GM18868 (cell line): Measurements from ENCODE around the gene RMC1.

Experiments used
- ATAC-seq: cut with Tn5 transposase; IDR thresholded peaks from one replicate; pipeline ENCODE4 v1.9.1; 2021; ENCODE audit warnings: mild to moderate bottlenecking, moderate library complexity; ENCODE audit not compliant: unreplicated experiment

The RMC1 gene

GRCh38 chr18:23529604-23530003 lies 26.3 kb downstream of the RMC1 start:
- no peak for ATAC-seq

DNA sequence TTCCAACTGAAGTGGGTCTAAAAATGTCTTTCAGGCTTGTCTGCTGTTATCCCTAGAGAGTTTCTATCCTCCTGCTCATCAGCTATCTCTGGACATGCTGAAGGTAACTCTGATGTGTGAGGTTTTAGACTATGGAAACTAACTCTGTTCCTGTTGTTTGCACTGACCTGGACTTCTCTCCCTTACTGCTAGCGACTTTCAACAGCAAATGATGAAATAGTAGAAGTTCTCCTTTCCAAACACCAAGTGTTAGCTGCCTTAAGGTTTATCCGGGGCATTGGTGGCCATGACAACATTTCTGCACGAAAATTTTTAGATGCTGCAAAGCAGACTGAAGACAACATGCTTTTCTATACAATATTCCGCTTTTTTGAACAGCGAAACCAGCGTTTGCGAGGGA lies 26.9 kb downstream of the RMC1 start:
- no peak for ATAC-seq

DNA sequence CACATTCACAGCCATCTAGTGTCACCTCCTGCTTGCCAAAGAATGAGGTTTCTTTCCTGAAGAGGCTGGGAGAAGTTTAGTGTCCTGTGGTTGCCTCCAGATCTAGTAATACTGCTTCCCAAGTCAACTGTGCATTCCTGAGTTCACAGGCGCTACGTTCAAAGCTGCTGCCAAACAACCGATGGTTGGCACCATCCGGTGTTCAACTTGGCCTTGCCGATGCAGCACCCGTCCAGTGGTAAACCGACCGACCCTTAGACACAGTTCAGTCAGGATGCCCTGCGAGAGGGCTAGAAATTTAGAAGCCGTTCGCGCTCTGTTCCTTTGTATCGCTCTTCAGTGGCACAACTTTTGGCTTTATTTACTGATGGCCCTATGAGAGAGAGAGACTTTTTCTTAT lies 28.6 kb downstream of the RMC1 start:
- ATAC-seq, result no peak

DNA sequence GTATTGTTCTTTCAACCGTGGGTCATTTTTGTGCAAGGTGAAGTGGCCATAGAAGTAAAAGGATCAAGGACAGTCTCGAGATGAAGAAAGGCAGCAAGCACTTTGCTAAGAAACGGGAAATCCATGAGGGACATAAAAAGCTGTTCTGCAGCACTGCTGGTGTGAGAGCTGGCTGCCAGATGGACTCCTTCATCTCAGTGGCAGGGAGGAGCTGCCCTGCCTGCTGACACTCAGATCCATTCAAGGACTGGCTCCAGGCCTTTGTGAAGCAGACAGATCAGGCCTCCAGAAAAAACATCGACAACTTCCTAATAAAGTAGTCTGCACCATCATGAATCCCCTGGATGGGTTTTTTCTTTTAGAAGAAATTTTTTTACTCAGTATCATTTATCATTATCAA lies 29.5 kb downstream of the RMC1 start:
- ATAC-seq, result no peak

- ATAC-seq, result no peak
Observed at GRCh38 chr18:23534276-23534675, 31.0 kb downstream of the RMC1 start.

DNA sequence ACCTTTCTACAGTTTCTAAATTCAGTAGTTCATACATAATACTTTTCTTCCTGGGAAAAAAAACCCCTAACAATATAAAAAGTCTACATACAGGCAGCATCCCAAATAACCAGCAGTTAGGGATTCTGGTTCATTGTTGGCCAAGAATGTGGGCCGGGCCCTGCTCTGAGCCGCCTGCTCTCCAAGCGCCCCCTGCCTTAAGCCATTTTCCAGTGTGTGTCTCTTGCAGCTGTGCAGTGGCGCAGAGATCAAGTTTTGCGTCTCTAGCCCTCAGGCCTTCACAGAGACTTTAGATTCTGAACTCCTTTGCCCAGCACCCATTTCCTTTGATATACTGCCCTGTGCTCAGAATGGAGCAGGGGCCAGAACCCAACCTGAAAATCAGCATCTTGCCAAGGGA lies 32.9 kb downstream of the RMC1 start:
- no peak for ATAC-seq

- ATAC-seq, result no peak
Observed at GRCh38 chr18:23537274-23537673, 34.0 kb downstream of the RMC1 start.

- ATAC-seq, result no peak
Observed at GRCh38 chr18:23538001-23538400, 34.7 kb downstream of the RMC1 start.

DNA sequence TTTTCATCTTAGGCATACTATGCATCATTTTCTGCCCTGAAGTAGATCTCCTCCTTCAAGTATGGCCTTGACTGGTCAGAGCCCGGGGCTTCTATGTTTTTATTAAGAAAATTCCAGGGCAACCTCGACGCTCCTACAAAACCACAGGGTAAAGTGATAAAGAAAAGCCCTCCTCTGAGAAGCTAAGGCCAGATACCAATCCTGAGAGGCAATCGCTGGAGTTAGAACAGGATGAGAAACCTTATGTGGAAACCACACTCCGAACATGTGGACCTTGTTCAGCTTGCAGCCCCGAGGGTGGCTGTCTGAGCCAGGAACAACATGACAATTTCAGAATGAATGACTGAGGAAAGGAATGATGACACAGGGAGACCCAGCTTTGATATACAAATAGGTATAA lies 35.6 kb downstream of the RMC1 start:
- no peak for ATAC-seq

DNA sequence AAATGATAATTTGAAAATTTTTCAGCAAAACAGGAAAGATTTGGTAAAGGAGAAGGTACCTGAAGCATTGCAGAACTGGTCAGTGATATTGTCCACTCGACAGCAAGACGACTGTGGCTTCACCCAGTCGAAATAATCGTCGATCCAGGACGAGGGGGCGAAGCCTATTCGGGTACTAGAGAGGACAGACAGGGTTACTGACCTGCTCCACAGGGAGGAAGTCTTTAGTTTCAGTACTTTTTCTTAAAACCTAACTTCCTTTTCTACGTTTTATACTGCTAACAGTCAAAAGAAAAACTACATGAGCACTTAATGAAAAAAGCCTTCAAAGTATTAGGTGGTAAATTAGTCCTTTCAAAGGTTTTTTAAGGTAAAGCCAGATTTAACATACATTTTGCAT lies 36.0 kb downstream of the RMC1 start:
- ATAC-seq, result no peak

GRCh38 chr18:23539911-23540525 lies 36.7 kb downstream of the RMC1 start:
- ATAC-seq, result no peak

GRCh38 chr18:23540867-23541266 lies 37.6 kb downstream of the RMC1 start:
- peak; percentile 88 for ATAC-seq

DNA sequence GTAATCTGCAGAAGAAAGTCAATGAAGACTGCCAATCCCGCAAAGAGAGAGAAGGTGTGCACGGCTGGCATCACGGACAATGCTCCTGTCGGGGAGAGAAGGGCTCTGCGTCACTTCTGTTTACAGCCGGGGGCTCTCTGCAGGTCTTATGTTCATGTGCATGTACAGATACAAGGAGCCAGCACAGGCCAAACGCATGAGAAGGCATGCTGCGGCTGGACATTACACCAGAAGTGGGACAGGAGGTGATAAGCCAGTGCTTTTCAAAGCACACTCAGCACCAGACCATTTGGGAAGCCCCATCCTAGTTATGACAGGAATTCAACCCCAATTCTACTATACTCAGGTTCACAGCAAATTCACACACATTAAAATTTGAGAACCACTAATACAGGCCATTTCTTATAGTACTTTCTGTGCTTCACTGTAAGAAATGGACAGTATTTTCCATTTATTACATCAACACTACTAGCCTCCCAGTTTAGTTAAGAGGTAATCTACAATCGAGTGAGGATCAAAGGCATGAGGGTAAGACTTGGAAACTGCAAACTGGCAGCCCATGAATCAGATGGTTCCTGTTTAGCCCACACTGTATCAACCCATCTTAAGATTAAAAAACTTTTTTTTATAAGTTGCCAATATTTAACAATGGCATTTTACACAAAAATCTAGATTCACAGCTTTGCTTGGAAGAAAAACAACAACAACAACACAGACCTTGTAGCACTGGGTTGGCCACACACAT lies 38.2 kb downstream of the RMC1 start:
- ATAC-seq, result no peak

- ATAC-seq, result no peak
Observed at GRCh38 chr18:23542461-23542860, 39.1 kb downstream of the RMC1 start.

DNA sequence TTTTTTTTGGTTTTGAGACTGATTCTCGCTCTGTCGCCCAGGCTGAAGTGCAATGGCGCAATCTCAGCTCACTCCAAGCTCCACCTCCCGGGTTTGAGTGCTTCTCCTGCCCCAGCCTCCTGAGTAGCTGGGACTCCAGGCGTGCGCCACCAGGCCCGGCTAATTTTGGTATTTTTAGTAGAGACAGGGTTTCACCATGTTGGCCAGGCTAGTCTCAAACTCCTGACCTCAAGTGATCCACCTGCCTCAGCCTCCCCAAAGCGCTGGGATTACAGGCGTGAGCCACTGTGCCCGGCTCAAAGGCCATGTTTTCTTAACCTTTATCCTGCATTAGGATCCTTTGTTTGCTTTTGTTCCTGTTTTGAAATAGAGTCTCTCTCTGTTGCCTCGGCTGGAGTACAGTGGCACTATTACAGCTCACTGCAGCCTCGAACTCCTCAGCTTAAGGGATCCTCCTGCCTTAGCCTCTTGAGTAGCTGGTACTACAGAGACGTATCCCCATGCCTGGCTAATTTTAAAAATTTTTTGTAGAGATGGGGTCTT lies 42.0 kb downstream of the RMC1 start:
- ATAC-seq, result no peak

DNA sequence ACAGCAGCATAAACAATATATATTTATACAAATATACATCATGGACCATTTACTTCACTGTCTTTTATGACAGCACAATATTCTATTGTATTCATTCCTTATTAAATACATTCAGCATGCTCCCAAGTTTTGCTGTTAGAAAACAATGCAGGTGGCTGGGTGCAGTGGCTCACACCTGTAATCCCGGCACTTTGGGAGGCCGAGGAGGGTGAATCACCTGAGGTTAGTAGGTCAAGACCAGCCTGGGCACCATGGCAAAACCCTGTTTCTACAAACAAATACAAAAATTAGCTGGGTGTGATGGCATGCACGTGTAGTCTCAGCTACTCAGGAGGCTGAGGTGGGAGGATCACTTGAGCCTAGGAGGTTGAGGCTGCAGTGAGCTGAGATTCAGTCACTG lies 44.0 kb downstream of the RMC1 start:
- ATAC-seq, result no peak

DNA sequence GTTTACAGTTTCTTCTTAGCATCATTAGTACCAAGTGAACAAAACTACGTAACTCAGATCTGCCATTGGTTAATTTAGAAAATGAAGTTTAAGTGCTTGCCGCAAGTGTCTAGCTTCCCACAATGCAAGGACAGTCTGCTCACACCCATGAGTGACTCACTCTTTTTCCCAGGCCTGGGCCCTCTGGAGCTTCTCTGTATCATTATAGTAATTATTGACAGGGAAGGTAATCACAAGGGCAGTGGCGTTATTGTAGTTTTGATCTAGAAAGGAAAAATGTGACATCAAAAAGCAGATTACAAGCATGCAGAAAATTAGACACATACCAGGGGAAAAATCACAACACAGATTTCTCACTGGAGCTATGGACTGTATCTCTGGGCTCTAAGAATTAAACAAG lies 44.5 kb downstream of the RMC1 start:
- no peak for ATAC-seq

DNA sequence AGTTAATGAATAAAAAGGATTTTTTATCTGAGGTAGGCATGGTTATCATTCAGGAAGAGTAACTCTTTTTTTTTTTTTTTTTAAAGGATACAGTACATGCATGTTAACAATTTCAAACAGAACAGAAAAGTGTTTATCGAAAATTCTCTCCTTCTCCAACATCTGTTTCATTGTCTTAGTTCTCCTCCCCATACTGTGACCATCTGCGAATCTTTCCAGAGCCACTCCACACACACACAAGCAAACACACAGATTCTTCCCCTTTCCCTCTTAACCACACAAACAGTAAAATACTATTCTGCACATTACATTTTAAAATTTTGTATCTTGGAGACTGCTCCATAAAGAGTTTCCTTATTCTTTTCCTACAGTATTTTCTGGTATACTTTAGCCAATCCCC lies 45.0 kb downstream of the RMC1 start:
- ATAC-seq, result no peak

- ATAC-seq, result no peak
Observed at GRCh38 chr18:23548719-23549118, 45.4 kb downstream of the RMC1 start.

GRCh38 chr18:23550898-23551297 lies 47.6 kb downstream of the RMC1 start:
- no peak for ATAC-seq

DNA sequence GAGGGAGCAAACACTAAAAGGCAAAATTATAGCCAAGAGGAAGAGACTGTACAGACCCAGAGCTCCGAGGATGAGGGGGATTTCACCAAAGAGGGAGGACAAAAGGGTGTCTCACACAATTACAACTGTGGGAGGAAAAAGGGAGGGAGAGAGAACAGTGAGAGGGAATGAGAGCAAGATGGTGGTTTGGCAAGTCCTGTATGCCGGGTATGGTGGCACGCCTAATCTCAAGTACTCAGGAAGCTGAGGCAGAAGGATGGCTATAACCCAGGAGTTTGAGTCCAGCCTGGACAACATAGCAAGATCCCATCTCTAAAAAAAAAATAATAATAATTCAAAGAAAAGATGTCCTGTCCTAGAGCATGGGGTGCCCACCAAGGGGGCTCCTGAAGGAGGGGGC lies 48.7 kb downstream of the RMC1 start:
- ATAC-seq, result no peak

DNA sequence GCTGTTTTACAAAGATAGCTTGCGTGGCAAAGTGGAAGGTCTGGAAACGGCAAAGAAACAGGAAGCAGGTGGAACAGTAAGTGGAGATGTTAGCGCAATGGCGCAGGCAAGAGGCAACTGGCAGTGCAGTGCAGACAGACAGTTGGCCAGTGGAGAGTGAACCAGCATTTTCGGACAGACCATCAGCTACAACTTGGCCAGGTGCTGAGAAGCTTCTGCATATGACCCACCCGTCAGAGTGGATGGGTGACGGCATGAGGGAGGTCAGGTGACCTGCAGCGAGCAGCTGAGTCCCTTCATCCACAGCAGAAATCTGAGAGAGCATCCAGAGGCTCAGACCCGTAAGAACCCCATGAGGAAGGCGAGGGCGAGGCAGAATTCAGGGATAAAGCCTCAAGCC lies 49.2 kb downstream of the RMC1 start:
- no peak for ATAC-seq

- no peak for ATAC-seq
Observed at GRCh38 chr18:23553887-23554286, 50.6 kb downstream of the RMC1 start.
